Neural progenitor cell (in vitro differentiated cells): ENCODE results near the gene DNAH14. TPM values are rescaled to one million over a fixed set of nuclear protein-coding genes. Genes with fewer than 3 reads are reported as not detected.

Experiments used
- DNase-seq: peaks from one replicate; pipeline ENCODE4 v3.0.0-alpha.2; 2016; ENCODE audit warnings: low spot score
- H2AFZ ChIP-seq: fragments of 200-600 bp; sonication (generic); replicated peaks from 2 replicates; pipeline ENCODE4 v1.6.1; 2016; ENCODE audit warnings: antibody characterized with exemption
- H3F3A ChIP-seq: fragments of 200-600 bp; sonication (generic); 2 replicates; pipeline ENCODE4 v1.6.1; 2016; ENCODE audit warnings: antibody characterized with exemption, low read depth
- H3K27ac ChIP-seq: fragments of 200-600 bp; sonication (generic); 2 replicates; pipeline ENCODE4 v1.5.1; 2016; ENCODE audit warnings: mild to moderate bottlenecking
- H3K27me3 ChIP-seq: fragments of 200-600 bp; sonication (generic); 2 replicates; pipeline ENCODE4 v1.6.1; 2016; ENCODE audit warnings: mild to moderate bottlenecking, moderate library complexity
- H3K36me3 ChIP-seq: fragments of 200-600 bp; sonication (generic); 2 replicates; pipeline ENCODE4 v1.5.1; 2016
- H3K4me1 ChIP-seq: fragments of 200-600 bp; sonication (generic); 2 replicates; pipeline ENCODE4 v1.6.1; 2016; ENCODE audit warnings: mixed run types
- H3K4me2 ChIP-seq: fragments of 200-600 bp; sonication (generic); 2 replicates; pipeline ENCODE4 v1.6.1; 2016
- H3K4me3 ChIP-seq: fragments of 200-600 bp; sonication (generic); 2 replicates; pipeline ENCODE4 v1.5.1; 2016
- H3K79me2 ChIP-seq: fragments of 200-600 bp; sonication (generic); 2 replicates; pipeline ENCODE4 v1.6.1; 2016; ENCODE audit warnings: low read depth
- H3K9ac ChIP-seq: fragments of 200-600 bp; sonication (generic); 2 replicates; pipeline ENCODE4 v1.6.1; 2016
- H3K9me3 ChIP-seq: fragments of 200-600 bp; sonication (generic); 2 replicates; pipeline ENCODE4 v1.5.1; 2016; ENCODE audit warnings: low read depth
- H4K20me1 ChIP-seq: fragments of 200-600 bp; sonication (generic); 2 replicates; pipeline ENCODE4 v1.6.1; 2016; ENCODE audit warnings: low read depth
- H3K27ac Mint-ChIP-seq: 3 replicates; pipeline ENCODE4 v1.8.0; 2021; ENCODE audit warnings: mixed read lengths
- H3K27me3 Mint-ChIP-seq: 2 replicates; pipeline ENCODE4 v1.8.0; 2022; ENCODE audit warnings: low read depth, mild to moderate bottlenecking, inconsistent platforms, moderate library complexity, mixed read lengths; ENCODE audit not compliant: insufficient read depth
- H3K36me3 Mint-ChIP-seq: 3 replicates; pipeline ENCODE4 v1.8.0; 2021; ENCODE audit warnings: mixed read lengths
- H3K4me1 Mint-ChIP-seq: 3 replicates; pipeline ENCODE4 v1.8.0; 2021; ENCODE audit warnings: mixed read lengths
- H3K4me3 Mint-ChIP-seq: 3 replicates; pipeline ENCODE4 v1.8.0; 2021; ENCODE audit warnings: mild to moderate bottlenecking, moderate library complexity, mixed read lengths
- H3K9me3 Mint-ChIP-seq: 3 replicates; pipeline ENCODE4 v1.8.0; 2020; ENCODE audit warnings: mixed read lengths
- EZH2 ChIP-seq: fragments of 200-600 bp; sonication (generic); IDR thresholded peaks from 2 replicates; pipeline ENCODE4 v1.6.1; 2017; ENCODE audit warnings: antibody characterized with exemption, mild to moderate bottlenecking, moderate library complexity
- EZH2phosphoT487 ChIP-seq: fragments of 200-600 bp; sonication (generic); IDR thresholded peaks from 2 replicates; pipeline ENCODE4 v1.6.1; 2017; ENCODE audit warnings: antibody characterized with exemption
- total RNA-seq: library from RNA; depleted of rRNA; stranded (reverse); fragments of >200 nt; gene quantifications from 2 replicates; pipeline ENCODE4 v1.2.3, GENCODE V29; 2015; ENCODE audit warnings: low replicate concordance
- TF ChIP-seq, protein P1 (sequence below): fragments of 200-600 bp; sonication (generic); IDR thresholded peaks from 2 replicates; pipeline ENCODE4 v1.5.1; 2017; ENCODE audit warnings: antibody characterized with exemption, mild to moderate bottlenecking

The DNAH14 gene
- total RNA-seq, 1 donor from 2014 or later: 118 TPM

DNA sequence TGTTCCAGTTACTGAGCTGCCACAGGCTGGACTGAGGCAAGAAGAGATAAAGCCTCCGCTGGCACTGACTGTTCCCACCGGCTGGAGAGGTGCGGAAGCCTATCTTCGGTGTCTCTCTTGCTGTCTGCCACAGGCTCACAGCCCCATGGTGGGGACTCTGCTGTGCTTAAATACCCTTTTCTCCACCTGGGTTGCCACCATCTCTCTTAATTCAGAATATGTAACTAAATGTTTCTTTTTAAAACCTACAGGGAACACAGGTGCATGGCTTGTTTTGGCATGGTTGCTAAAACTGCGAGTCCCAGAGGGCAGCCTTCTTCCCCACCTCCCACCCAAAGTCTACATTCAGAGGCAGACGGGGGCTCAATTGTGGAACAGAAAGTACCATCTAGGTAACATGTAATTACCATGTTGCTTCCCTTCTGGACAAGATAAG lies 506.5 kb downstream of the DNAH14 start:
- Histone ChIP-seq H3K36me3 (no peaks in the 10 kb centered on the region), H3K4me2 (no peak overlapping the region), H2AFZ (peak overlapping the region; percentile 18), H3K79me2 (no peaks in the 10 kb centered on the region), H4K20me1 (no peaks in the 10 kb centered on the region), H3K27me3 (no peaks in the 10 kb centered on the region), H3K4me3 (no peak overlapping the region), H3F3A (no peaks in the 10 kb centered on the region), H3K9me3 (no peaks in the 10 kb centered on the region), H3K4me1 (no peaks in the 10 kb centered on the region), H3K9ac (no peak overlapping the region), H3K27ac (no peak overlapping the region)
- no peak for DNase-seq
- peaks cover 10% of the 10 kb centered on the region for H3K27me3 Mint-ChIP-seq
- no peak overlapping the region for H3K4me3 Mint-ChIP-seq
- peaks cover 6% of the 10 kb centered on the region for H3K9me3 Mint-ChIP-seq
- H3K27ac Mint-ChIP-seq: peak overlapping the region; percentile 9
- H3K36me3 Mint-ChIP-seq: no peaks in the 10 kb centered on the region
- H3K4me1 Mint-ChIP-seq: peaks cover 5% of the 10 kb centered on the region
- TF ChIP-seq EZH2: no peak

DNA sequence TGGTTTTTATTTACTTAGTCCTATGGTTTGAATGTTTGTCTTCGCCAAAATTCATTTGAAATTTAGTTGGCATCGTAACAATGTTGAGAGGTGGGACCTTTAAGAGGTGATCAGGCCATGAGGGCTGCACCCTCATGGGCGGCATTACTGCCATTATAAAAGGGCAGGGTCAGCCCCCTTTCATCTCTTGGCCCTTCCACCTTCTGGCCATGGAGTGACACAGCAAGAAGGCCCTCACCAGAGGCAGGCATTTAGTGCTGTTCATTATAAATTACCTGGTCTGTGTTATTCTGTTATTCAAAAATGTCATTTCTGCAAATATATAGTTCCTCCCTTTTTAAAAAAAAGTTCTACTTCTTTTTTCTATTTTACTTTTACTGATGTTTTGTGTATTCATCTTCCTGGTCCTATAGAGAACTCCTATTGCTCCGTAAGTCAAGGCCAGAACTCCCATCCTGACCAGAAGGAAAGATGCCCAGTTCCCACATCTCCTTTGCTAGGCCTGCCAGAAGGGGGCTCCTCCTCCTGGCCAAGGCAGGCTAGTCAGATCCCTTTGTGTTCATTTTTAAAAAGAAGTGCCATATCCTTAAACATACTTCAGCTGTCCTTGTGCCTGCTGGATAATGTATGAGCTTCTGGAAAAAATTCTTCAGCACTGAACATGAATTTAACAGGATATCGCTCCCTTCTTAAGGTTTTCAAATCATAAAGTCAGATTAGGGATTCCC lies 508.4 kb downstream of the DNAH14 start:
- H2AFZ ChIP-seq: no peak overlapping the region

DNA sequence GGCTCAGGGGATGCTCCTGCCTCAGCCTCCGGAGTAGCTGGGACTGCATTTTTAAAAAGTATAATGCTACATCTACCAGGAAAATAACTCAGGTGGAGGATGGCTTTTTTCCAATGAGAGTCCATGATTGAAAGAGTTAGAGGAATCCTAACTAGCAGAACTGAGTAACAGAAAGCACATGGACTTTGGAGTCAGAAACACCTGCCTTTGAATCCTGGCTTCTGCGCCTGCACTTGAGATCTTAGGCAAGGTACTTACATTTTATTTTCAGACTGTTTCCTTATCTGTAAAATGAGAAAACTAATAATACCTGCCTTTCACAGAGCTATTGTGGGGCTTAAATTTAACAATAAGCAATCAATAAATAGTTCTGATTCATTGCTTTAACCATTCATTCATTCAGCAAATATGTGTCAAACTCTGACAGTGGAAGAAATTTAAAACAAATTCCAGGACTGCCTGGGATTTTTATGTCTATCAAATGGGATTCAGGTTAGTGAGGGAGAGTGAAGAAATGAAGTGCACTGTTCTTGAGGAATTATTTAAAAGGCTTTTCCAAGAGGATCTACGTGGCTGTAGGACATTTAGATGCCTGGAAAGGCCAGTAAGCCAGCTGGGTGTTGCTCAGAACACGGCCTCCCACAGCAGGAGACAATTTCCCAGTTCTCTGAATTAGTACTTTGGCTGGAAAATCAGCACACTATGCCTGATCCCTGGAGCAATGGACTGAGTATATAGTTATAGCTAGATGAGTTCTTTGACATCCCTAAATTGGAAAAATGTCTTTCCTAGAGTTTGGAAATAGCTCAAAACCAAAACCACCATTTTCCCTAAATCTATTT lies 511.1 kb downstream of the DNAH14 start:
- Histone ChIP-seq H3K9ac (no peak overlapping the region), H2AFZ (no peak overlapping the region), H3K27ac (no peak overlapping the region), H3K9me3 (no peaks in the 10 kb centered on the region), H3F3A (no peaks in the 10 kb centered on the region), H3K4me1 (no peaks in the 10 kb centered on the region), H3K36me3 (no peaks in the 10 kb centered on the region), H3K4me2 (no peak overlapping the region), H3K4me3 (no peak overlapping the region), H4K20me1 (no peaks in the 10 kb centered on the region), H3K27me3 (no peaks in the 10 kb centered on the region), H3K79me2 (no peaks in the 10 kb centered on the region)
- H3K4me1 Mint-ChIP-seq: peaks cover 11% of the 10 kb centered on the region
- TF ChIP-seq, protein P1, sequence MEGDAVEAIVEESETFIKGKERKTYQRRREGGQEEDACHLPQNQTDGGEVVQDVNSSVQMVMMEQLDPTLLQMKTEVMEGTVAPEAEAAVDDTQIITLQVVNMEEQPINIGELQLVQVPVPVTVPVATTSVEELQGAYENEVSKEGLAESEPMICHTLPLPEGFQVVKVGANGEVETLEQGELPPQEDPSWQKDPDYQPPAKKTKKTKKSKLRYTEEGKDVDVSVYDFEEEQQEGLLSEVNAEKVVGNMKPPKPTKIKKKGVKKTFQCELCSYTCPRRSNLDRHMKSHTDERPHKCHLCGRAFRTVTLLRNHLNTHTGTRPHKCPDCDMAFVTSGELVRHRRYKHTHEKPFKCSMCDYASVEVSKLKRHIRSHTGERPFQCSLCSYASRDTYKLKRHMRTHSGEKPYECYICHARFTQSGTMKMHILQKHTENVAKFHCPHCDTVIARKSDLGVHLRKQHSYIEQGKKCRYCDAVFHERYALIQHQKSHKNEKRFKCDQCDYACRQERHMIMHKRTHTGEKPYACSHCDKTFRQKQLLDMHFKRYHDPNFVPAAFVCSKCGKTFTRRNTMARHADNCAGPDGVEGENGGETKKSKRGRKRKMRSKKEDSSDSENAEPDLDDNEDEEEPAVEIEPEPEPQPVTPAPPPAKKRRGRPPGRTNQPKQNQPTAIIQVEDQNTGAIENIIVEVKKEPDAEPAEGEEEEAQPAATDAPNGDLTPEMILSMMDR: no peak
- no peak for TF ChIP-seq EZH2
- TF ChIP-seq EZH2phosphoT487: no peak
- H3K9me3 Mint-ChIP-seq: no peaks in the 10 kb centered on the region
- H3K4me3 Mint-ChIP-seq: no peak overlapping the region
- no peak overlapping the region for H3K27ac Mint-ChIP-seq
- H3K36me3 Mint-ChIP-seq: no peaks in the 10 kb centered on the region
- peaks cover 14% of the 10 kb centered on the region for H3K27me3 Mint-ChIP-seq
- no peak for DNase-seq

More for the DNA sequence above, 508.4 kb downstream of the DNAH14 start:
- no peaks in the 10 kb centered on the region for H3K9me3 ChIP-seq
- peaks cover 14% of the 10 kb centered on the region for H3K27me3 Mint-ChIP-seq
- no peaks in the 10 kb centered on the region for H3K27me3 ChIP-seq
- no peaks in the 10 kb centered on the region for H3K36me3 Mint-ChIP-seq
- peak; percentile 53 for DNase-seq
- H4K20me1 ChIP-seq: no peaks in the 10 kb centered on the region
- no peak overlapping the region for H3K27ac ChIP-seq
- H3K79me2 ChIP-seq: no peaks in the 10 kb centered on the region
- H3K4me3 Mint-ChIP-seq: no peak overlapping the region
- TF ChIP-seq EZH2phosphoT487: no peak
- no peak for TF ChIP-seq EZH2
- TF ChIP-seq, protein P1: peak; percentile 55
- peaks cover 10% of the 10 kb centered on the region for H3K4me1 Mint-ChIP-seq
- H3K4me3 ChIP-seq: no peak overlapping the region
- no peaks in the 10 kb centered on the region for H3K36me3 ChIP-seq
- H3K4me2 ChIP-seq: no peak overlapping the region
- no peak overlapping the region for H3K9ac ChIP-seq
- no peaks in the 10 kb centered on the region for H3F3A ChIP-seq
- no peaks in the 10 kb centered on the region for H3K4me1 ChIP-seq
- H3K27ac Mint-ChIP-seq: no peak overlapping the region
- peaks cover 1% of the 10 kb centered on the region for H3K9me3 Mint-ChIP-seq
